ENCODE measurements around the gene RNU2-63P.

- TF ChIP-seq REST (IDR thresholded peaks at IDR 0.05; ENCODE audit: unreplicated experiment) (no peak), CTCF (conservative IDR thresholded peaks at IDR 0.05; ENCODE audit: low read depth in 2 of 2) (peak; percentile 80 to 88), POLR2AphosphoS5 (IDR thresholded peaks at IDR 0.05; ENCODE audit: low read depth) (no peak), EZH2 (IDR thresholded peaks at IDR 0.05; ENCODE audit: low read depth, unreplicated experiment) (no peak), CREB1 (CRISPR knock-in tag; IDR thresholded peaks at IDR 0.05; ENCODE audit: low read depth) (no peak), JUNB (IDR thresholded peaks at IDR 0.05; ENCODE audit: unreplicated experiment) (no peak), ZNF114 (CRISPR knock-in tag; IDR thresholded peaks at IDR 0.05) (no peak), EZH2phosphoT487 (IDR thresholded peaks at IDR 0.05; ENCODE audit: unreplicated experiment) (no peak)
Measured at GRCh38 chr2:88059979-88060906, 43.9 kb upstream of the RNU2-63P start.

All from GM23338 (cell line).